Left ventricle myocardium inferior (tissue), 1 donor: ENCODE data around the gene NALCN. TPM values are rescaled to one million over a fixed set of nuclear protein-coding genes. Genes with fewer than 3 reads are reported as not detected.

Experiments
- DNase-seq: peaks from one replicate; pipeline ENCODE4 v3.0.0-alpha.2; 2020
- H3K27ac ChIP-seq: fragments of 200-600 bp; replicated peaks from 2 replicates; pipeline ENCODE4 v1.8.0; 2021
- H3K27me3 ChIP-seq: fragments of 200-600 bp; 2 replicates; pipeline ENCODE4 v1.8.0; 2021; ENCODE audit warnings: low read depth
- H3K36me3 ChIP-seq: fragments of 200-600 bp; 2 replicates; pipeline ENCODE4 v1.8.0; 2021
- H3K4me1 ChIP-seq: fragments of 200-600 bp; 2 replicates; pipeline ENCODE4 v1.8.0; 2021
- H3K4me3 ChIP-seq: fragments of 200-600 bp; 2 replicates; pipeline ENCODE4 v1.8.0; 2021; ENCODE audit warnings: mild to moderate bottlenecking, moderate library complexity
- H3K9me3 ChIP-seq: fragments of 200-600 bp; replicated peaks from 2 replicates; pipeline ENCODE4 v1.8.0; 2021
- CTCF ChIP-seq: fragments of 200-600 bp; IDR thresholded peaks from 2 replicates; pipeline ENCODE4 v1.8.0; 2021; ENCODE audit warnings: antibody characterized with exemption, mild to moderate bottlenecking, borderline replicate concordance
- intact Hi-C: fragments of 100-400 bp; cut with micrococcal nuclease; formaldehyde crosslinking; loops from one replicate; pipeline ENCODE4 v1.11.0; 2022
- total RNA-seq: library from RNA; stranded (reverse); fragmentation: NEBNext Ultra II Directional; extraction: Animal tissue kit (Norgen Biotek cat#: 25700); gene quantifications from one replicate; pipeline ENCODE4 v1.2.1, GENCODE V29; 2021
- donor health status: DM: no; HTN: yes; CAD: no; lungs with severe emphysema.

The NALCN gene
- total RNA-seq, 1 donor from 2014 or later, result 8.3 TPM

- no peak overlapping the region for H3K27ac ChIP-seq
- H3K4me1 ChIP-seq, result no peaks in the 10 kb centered on the region
- DNase-seq, result no peak
- H3K27me3 ChIP-seq, result no peaks in the 10 kb centered on the region
- H3K4me3 ChIP-seq, result no peak overlapping the region
- no peaks in the 10 kb centered on the region for H3K36me3 ChIP-seq
- intact Hi-C loops, result no loop called here
- TF ChIP-seq CTCF, result no peak
- peaks cover 6% of the 10 kb centered on the region for H3K9me3 ChIP-seq
These were observed 390.4 kb downstream of the NALCN start for GRCh38 chr13:101025925-101026324.

GRCh38 chr13:101025519-101025918 lies 390.8 kb downstream of the NALCN start:
- H3K27ac ChIP-seq, result no peak overlapping the region
- TF ChIP-seq CTCF, result no peak
- DNase-seq, result no peak
- intact Hi-C loops, result no loop called here
- no peak overlapping the region for H3K4me3 ChIP-seq
- no peaks in the 10 kb centered on the region for H3K36me3 ChIP-seq
- no peaks in the 10 kb centered on the region for H3K27me3 ChIP-seq
- no peaks in the 10 kb centered on the region for H3K4me1 ChIP-seq
- H3K9me3 ChIP-seq, result peaks cover 6% of the 10 kb centered on the region

- Histone ChIP-seq H3K36me3 (no peaks in the 10 kb centered on the region), H3K27me3 (peaks cover 26% of the 10 kb centered on the region), H3K27ac (no peak overlapping the region), H3K4me1 (no peaks in the 10 kb centered on the region), H3K4me3 (no peak overlapping the region), H3K9me3 (no peaks in the 10 kb centered on the region)
- TF ChIP-seq CTCF, result no peak
- no peak for DNase-seq
- intact Hi-C loops, result no loop called here
These were observed 397.2 kb downstream of the NALCN start for GRCh38 chr13:101019126-101019525.

- Histone ChIP-seq H3K4me1 (no peaks in the 10 kb centered on the region), H3K27ac (no peak overlapping the region), H3K4me3 (no peak overlapping the region), H3K27me3 (peaks cover 30% of the 10 kb centered on the region), H3K36me3 (no peaks in the 10 kb centered on the region), H3K9me3 (no peaks in the 10 kb centered on the region)
- intact Hi-C loops, result no loop called here
- no peak for DNase-seq
- no peak for TF ChIP-seq CTCF
These were observed 397.6 kb downstream of the NALCN start for GRCh38 chr13:101018720-101019119.

GRCh38 chr13:101017123-101017872 lies 399.0 kb downstream of the NALCN start:
- H3K27me3 ChIP-seq, result peaks cover 31% of the 10 kb centered on the region
- no peak overlapping the region for H3K4me3 ChIP-seq
- no peaks in the 10 kb centered on the region for H3K4me1 ChIP-seq
- H3K9me3 ChIP-seq, result no peaks in the 10 kb centered on the region
- H3K36me3 ChIP-seq, result no peaks in the 10 kb centered on the region
- no peak for DNase-seq
- intact Hi-C loops, result no loop called here
- TF ChIP-seq CTCF, result no peak
- no peak overlapping the region for H3K27ac ChIP-seq
